Dermis blood vessel endothelial cell (primary cell): ENCODE measurements around the gene DCLK3. TPM values are rescaled to one million over a fixed set of nuclear protein-coding genes. Genes with fewer than 3 reads are reported as not detected.
A peak's percentile ranks its signal among the peaks of the same experiment; 100 is the strongest.

ENCODE experiments used
- DNase-seq: peaks from one replicate; pipeline ENCODE4 v3.0.0; 2010
- total RNA-seq: library from RNA; depleted of rRNA; stranded (reverse); fragments of >200 nt; gene quantifications from 2 replicates; pipeline ENCODE4 v1.2.3, GENCODE V29; 2014

DCLK3 gene
- total RNA-seq, result under 0.01 TPM in 1 of 2 replicates, not detected in the other

- DNase-seq, result no peak
Measured at GRCh38 chr3:36763850-36764703, at the start of gene DCLK3. Gene DCLK3, minus strand, starts transcription at chr3:36764553. Its CDS starts 290 bp downstream, at chr3:36764263.

GRCh38 chr3:36813305-36813704, 49.0 kb upstream of the DCLK3 start:
- no peak for DNase-seq

- no peak for DNase-seq
Measured at GRCh38 chr3:36812240-36812639, 47.9 kb upstream of the DCLK3 start.

GRCh38 chr3:36811768-36812167, 47.4 kb upstream of the DCLK3 start:
- no peak for DNase-seq

GRCh38 chr3:36804295-36805055, 40.1 kb upstream of the DCLK3 start:
- no peak for DNase-seq

GRCh38 chr3:36803091-36803791, 38.9 kb upstream of the DCLK3 start:
- no peak for DNase-seq

- no peak for DNase-seq
Measured at GRCh38 chr3:36800533-36801116, 36.3 kb upstream of the DCLK3 start.

GRCh38 chr3:36796881-36797280, 32.5 kb upstream of the DCLK3 start:
- peak; percentile 31 for DNase-seq

- no peak for DNase-seq
Measured at GRCh38 chr3:36796161-36796560, 31.8 kb upstream of the DCLK3 start.

GRCh38 chr3:36795622-36796021, 31.3 kb upstream of the DCLK3 start:
- no peak for DNase-seq

- peak; percentile 60 for DNase-seq
Measured at GRCh38 chr3:36792342-36792741, 28.0 kb upstream of the DCLK3 start.

- DNase-seq, result no peak
Measured at GRCh38 chr3:36790765-36791164, 26.4 kb upstream of the DCLK3 start.

- DNase-seq, result no peak
Measured at GRCh38 chr3:36786921-36787890, 22.9 kb upstream of the DCLK3 start.

GRCh38 chr3:36784138-36784635, 19.8 kb upstream of the DCLK3 start:
- peak; percentile 5 for DNase-seq

GRCh38 chr3:36777424-36778218, 13.3 kb upstream of the DCLK3 start:
- no peak for DNase-seq

- DNase-seq, result no peak
Measured at GRCh38 chr3:36776436-36776835, 12.1 kb upstream of the DCLK3 start.

GRCh38 chr3:36774052-36774451, 9.7 kb upstream of the DCLK3 start:
- DNase-seq, result no peak

GRCh38 chr3:36771931-36772330, 7.6 kb upstream of the DCLK3 start:
- no peak for DNase-seq

GRCh38 chr3:36769926-36770325, 5.6 kb upstream of the DCLK3 start:
- no peak for DNase-seq

- DNase-seq, result no peak
Measured at GRCh38 chr3:36765104-36765503, 751 bp upstream of the DCLK3 start.

- no peak for DNase-seq
Measured at GRCh38 chr3:36764704-36765038, 318 bp upstream of the DCLK3 start.
